Left ventricle myocardium inferior (tissue), 1 donor: ENCODE data around the gene IGFBP3. TPM values are rescaled to one million over a fixed set of nuclear protein-coding genes. Genes with fewer than 3 reads are reported as not detected.
A peak's percentile ranks its signal among the peaks of the same experiment; 100 is the strongest.

Experiments used
- DNase-seq: peaks from one replicate; pipeline ENCODE4 v3.0.0-alpha.2; 2020
- H3K27ac ChIP-seq: fragments of 200-600 bp; replicated peaks from 2 replicates; pipeline ENCODE4 v1.8.0; 2021
- H3K27me3 ChIP-seq: fragments of 200-600 bp; 2 replicates; pipeline ENCODE4 v1.8.0; 2021; ENCODE audit warnings: low read depth
- H3K36me3 ChIP-seq: fragments of 200-600 bp; 2 replicates; pipeline ENCODE4 v1.8.0; 2021
- H3K4me1 ChIP-seq: fragments of 200-600 bp; 2 replicates; pipeline ENCODE4 v1.8.0; 2021
- H3K4me3 ChIP-seq: fragments of 200-600 bp; 2 replicates; pipeline ENCODE4 v1.8.0; 2021; ENCODE audit warnings: mild to moderate bottlenecking, moderate library complexity
- H3K9me3 ChIP-seq: fragments of 200-600 bp; replicated peaks from 2 replicates; pipeline ENCODE4 v1.8.0; 2021
- intact Hi-C: fragments of 100-400 bp; cut with micrococcal nuclease; formaldehyde crosslinking; loops from one replicate; pipeline ENCODE4 v1.11.0; 2022
- long read RNA-seq: library from polyadenylated mRNA; unstranded; transcript quantifications from one replicate; pipeline ENCODE4 v2.0.0, GENCODE V29; 2021
- total RNA-seq: library from RNA; stranded (reverse); fragmentation: NEBNext Ultra II Directional; extraction: Animal tissue kit (Norgen Biotek cat#: 25700); gene quantifications from one replicate; pipeline ENCODE4 v1.2.1, GENCODE V29; 2021
- TF ChIP-seq, protein P1 (sequence below): fragments of 200-600 bp; IDR thresholded peaks from 2 replicates; pipeline ENCODE4 v1.8.0; 2021; ENCODE audit warnings: antibody characterized with exemption, mild to moderate bottlenecking, borderline replicate concordance
- donor health status: DM: no; HTN: yes; CAD: no; lungs with severe emphysema.

IGFBP3 gene, protein sequence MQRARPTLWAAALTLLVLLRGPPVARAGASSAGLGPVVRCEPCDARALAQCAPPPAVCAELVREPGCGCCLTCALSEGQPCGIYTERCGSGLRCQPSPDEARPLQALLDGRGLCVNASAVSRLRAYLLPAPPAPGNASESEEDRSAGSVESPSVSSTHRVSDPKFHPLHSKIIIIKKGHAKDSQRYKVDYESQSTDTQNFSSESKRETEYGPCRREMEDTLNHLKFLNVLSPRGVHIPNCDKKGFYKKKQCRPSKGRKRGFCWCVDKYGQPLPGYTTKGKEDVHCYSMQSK
- total RNA-seq = 60.8 TPM
- long read RNA-seq, transcript IGFBP3-201 (5 exons, 2,262 nt) = major isoform, 35 of 39 reads
- long read RNA-seq, partial matches to known transcripts = 0 of 39 reads
- long read RNA-seq, other reads (novel, unspliced or antisense) = 2 of 39 reads

- Histone ChIP-seq H3K27me3 (peaks cover 10% of the 10 kb centered on the region), H3K27ac (peak within 1 kb of the TSS; percentile 73), H3K4me3 (peak within 1 kb of the TSS; percentile 75), H3K9me3 (no peaks in the 10 kb centered on the region), H3K4me1 (peaks cover 56% of the 10 kb centered on the region), H3K36me3 (peaks cover 14% of the 10 kb centered on the region)
- peak; percentile 60 for DNase-seq
- TF ChIP-seq, protein P1, sequence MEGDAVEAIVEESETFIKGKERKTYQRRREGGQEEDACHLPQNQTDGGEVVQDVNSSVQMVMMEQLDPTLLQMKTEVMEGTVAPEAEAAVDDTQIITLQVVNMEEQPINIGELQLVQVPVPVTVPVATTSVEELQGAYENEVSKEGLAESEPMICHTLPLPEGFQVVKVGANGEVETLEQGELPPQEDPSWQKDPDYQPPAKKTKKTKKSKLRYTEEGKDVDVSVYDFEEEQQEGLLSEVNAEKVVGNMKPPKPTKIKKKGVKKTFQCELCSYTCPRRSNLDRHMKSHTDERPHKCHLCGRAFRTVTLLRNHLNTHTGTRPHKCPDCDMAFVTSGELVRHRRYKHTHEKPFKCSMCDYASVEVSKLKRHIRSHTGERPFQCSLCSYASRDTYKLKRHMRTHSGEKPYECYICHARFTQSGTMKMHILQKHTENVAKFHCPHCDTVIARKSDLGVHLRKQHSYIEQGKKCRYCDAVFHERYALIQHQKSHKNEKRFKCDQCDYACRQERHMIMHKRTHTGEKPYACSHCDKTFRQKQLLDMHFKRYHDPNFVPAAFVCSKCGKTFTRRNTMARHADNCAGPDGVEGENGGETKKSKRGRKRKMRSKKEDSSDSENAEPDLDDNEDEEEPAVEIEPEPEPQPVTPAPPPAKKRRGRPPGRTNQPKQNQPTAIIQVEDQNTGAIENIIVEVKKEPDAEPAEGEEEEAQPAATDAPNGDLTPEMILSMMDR = no peak
- intact Hi-C loops = loop anchor here (5.0 kb wide), 1 partner anchor 1167 kb away; no protein-coding TSS in a partner anchor
Measured at GRCh38 chr7:45920502-45921380, at the start of gene IGFBP3. Gene IGFBP3, minus strand, starts transcription at chr7:45921272. Its CDS starts 132 bp downstream, at chr7:45921140.

DNA sequence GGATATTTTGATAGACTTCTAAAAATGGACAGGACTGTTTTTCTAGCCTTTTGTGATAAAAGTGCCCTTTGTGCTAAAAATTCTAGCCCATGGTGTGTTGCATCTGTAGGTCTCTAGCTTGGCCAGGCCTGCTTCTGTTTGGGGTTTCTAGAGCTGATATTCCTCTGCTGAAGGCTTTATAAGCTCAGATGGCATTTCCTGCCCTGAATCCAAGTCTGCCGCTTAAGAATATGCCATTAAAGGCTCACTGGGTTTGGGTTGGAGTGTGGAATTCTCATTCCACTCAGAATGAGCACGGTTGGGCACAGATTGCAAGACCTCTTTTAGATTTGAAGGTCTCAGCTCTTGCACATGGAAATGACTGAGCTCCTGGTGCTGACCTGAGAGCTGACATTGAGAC lies 49.4 kb upstream of the IGFBP3 start:
- Histone ChIP-seq H3K27me3 (no peaks in the 10 kb centered on the region), H3K4me1 (peaks cover 10% of the 10 kb centered on the region), H3K27ac (no peak overlapping the region), H3K9me3 (no peaks in the 10 kb centered on the region), H3K4me3 (no peak overlapping the region), H3K36me3 (no peaks in the 10 kb centered on the region)
- intact Hi-C loops = no loop called here
- TF ChIP-seq, protein P1 = no peak
- no peak for DNase-seq

DNA sequence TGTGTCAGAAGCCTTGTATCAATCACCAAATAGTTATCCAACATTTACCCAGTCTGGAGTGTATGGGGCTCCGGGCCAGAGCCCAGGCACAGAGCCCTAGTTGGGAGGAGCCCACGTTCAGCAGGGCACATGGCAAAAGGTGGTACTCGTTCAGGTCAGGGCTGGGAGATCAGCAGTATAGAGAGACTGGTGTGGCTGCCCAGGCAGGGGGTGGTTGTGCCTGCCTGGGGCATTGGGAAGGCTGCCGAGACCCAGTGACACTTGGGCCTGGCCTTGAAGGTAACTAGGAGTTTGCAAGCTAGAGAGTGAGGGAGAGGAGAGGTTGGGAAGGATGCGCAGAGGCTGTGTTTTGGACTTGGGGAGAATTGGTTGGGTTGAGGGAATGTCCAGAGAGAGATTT lies 48.9 kb upstream of the IGFBP3 start:
- Histone ChIP-seq H3K4me3 (no peak overlapping the region), H3K9me3 (no peaks in the 10 kb centered on the region), H3K27ac (no peak overlapping the region), H3K27me3 (no peaks in the 10 kb centered on the region), H3K36me3 (no peaks in the 10 kb centered on the region), H3K4me1 (peaks cover 9% of the 10 kb centered on the region)
- DNase-seq = no peak
- intact Hi-C loops = no loop called here
- TF ChIP-seq, protein P1 = no peak

DNA sequence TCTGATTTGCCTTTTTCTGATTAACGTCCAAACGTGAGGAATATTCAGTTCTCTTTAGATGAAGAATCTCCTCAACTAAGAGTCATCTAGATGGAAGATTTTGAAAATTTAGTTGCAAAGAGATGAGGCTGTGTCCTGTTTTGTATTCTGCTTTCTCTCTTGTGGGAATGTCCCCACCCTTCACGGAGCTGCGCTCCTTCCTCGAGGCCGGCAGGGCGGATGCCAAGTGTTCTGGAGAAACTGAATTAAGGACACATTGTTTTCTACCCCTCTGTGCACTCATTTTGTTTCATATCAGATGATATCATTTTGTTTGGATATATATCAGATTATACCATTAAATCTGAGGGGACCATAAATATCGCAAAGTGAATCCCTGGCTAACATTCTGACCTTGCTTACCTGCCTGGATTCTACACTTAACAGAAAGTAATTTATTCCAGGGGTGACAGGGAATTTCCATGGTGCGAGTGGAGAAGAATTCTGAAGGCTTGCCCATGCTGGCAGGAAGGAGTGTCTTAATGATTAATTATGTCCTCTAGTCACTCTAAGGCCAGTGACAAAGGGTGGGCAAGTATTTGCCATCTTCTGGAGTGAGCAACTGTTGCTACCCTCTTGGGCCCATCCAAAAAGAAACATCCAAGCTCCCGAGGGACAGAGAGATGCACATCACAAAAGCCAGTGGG lies 47.9 kb upstream of the IGFBP3 start:
- TF ChIP-seq, protein P1 = no peak
- no peak for DNase-seq
- intact Hi-C loops = no loop called here
- Histone ChIP-seq H3K4me1 (peaks cover under 1% of the 10 kb centered on the region), H3K9me3 (no peaks in the 10 kb centered on the region), H3K4me3 (no peak overlapping the region), H3K27me3 (no peaks in the 10 kb centered on the region), H3K36me3 (no peaks in the 10 kb centered on the region), H3K27ac (no peak overlapping the region)

DNA sequence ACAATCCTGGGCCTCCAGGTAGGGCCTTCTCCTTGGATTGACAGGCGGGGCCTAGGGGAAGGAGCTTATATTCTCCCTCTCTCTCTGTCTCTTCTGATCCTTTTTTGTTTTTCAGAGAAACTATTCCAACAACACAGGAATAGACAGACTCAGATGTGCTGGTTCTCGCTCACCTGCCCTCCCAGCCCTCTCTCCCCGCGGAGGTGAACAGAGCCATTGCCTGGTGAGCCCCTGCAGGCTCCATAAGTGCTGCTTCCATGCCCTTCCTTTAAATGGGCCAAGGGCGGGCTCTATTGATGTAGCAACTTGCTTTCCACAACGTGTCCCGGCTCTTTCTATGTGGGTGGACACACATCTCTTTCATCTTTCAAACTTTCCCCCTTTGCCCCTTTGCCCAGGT lies 47.2 kb upstream of the IGFBP3 start:
- no peak for DNase-seq
- no peaks in the 10 kb centered on the region for H3K4me1 ChIP-seq
- intact Hi-C loops = no loop called here
- TF ChIP-seq, protein P1 = no peak
- no peaks in the 10 kb centered on the region for H3K27me3 ChIP-seq
- H3K9me3 ChIP-seq = no peaks in the 10 kb centered on the region
- H3K27ac ChIP-seq = no peak overlapping the region
- no peak overlapping the region for H3K4me3 ChIP-seq
- no peaks in the 10 kb centered on the region for H3K36me3 ChIP-seq
